Adrenal gland (tissue), 5 donors: Measurements from ENCODE around the gene ESAM.

Source experiments
- CTCF ChIP-seq, 6 experiments: fragments of 450-650 bp in 4 of 6; fragments of 200-600 bp in 2 of 6; sonication (generic) in 1 of 6; IDR thresholded peaks; 1 replicate in 5 of 6; 2 replicates in 1 of 6; pipeline versions ENCODE4 v1.5.1 to v1.8.0; 2016 to 2021; ENCODE audit warnings: antibody characterized with exemption in 6 of 6, mild to moderate bottlenecking in 2 of 6, moderate library complexity in 1 of 6
- POLR2A ChIP-seq, 2 donors: fragments of 450-650 bp; IDR thresholded peaks; one replicate each; pipeline ENCODE4 v1.6.1; 2017; ENCODE audit warnings: antibody characterized with exemption in 2 of 2, mild to moderate bottlenecking in 2 of 2, moderate library complexity in 1 of 2
- donor health status: DM: no; HTN: no; CAD: no.

GRCh38 chr11:124766156-124766555 lies 4.1 kb upstream of the ESAM start:
- TF ChIP-seq CTCF (IDR thresholded peaks at IDR 0.05) (no peak), POLR2A (IDR thresholded peaks at IDR 0.05) (no peak)
